Measurements from ENCODE around the gene ABCG8.

- TF ChIP-seq REST (IDR thresholded peaks at IDR 0.05; ENCODE audit: low read depth) (no peak), EP300 (IDR thresholded peaks at IDR 0.05; ENCODE audit: borderline replicate concordance) (no peak), CEBPB (IDR thresholded peaks at IDR 0.05) (no peak), TEAD4 (IDR thresholded peaks at IDR 0.05) (no peak), FOXM1 (IDR thresholded peaks at IDR 0.05; ENCODE audit: borderline replicate concordance, low read depth) (no peak), USF1 (IDR thresholded peaks at IDR 0.05) (no peak), CREB1 (IDR thresholded peaks at IDR 0.05; ENCODE audit: low read depth) (no peak), RAD21 (IDR thresholded peaks at IDR 0.05; ENCODE audit: low read depth) (no peak)
These were observed 6.4 kb downstream of the ABCG8 start for GRCh38 chr2:43845181-43845580.

Measured in Ishikawa (cell line).